GM19455 (cell line): Measurements from ENCODE around the gene MKKS.

ENCODE experiments used
- ATAC-seq: cut with Tn5 transposase; IDR thresholded peaks from one replicate; pipeline ENCODE4 v1.9.1; 2021; ENCODE audit not compliant: unreplicated experiment

Gene MKKS

GRCh38 chr20:10370091-10370887 lies 63.7 kb downstream of the MKKS start:
- no peak for ATAC-seq

DNA sequence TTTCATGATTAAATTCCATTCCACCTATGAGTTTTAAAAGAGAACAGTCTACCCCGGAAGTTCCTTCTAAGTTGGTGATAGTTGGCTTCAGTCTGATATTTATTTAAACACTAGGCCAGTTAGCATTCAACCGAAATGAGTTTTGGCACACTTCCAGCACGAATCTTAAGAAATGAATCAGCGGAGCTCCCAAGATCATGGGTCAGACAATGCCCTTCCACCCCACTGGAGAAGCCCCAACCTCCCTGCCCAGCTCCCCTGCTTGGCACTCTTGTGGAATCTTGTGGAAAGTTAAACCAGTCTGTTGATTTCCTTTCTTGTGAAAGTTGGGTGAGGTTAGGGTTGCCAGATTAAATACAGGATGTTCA lies 64.3 kb downstream of the MKKS start:
- no peak for ATAC-seq

GRCh38 chr20:10368702-10369041 lies 65.3 kb downstream of the MKKS start:
- no peak for ATAC-seq

GRCh38 chr20:10367943-10368701 lies 65.9 kb downstream of the MKKS start:
- no peak for ATAC-seq

DNA sequence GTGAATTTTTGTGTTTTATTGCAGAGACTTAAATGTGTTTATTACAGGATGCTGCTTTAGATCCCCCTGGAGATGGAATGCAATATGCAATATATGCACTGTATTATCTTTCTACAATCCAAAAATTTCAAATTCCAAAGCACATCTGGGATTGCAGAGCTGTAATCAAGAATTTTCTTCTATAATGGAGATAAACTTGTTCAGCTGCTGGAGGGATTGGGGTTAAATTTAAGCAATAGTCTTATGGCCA lies 66.4 kb downstream of the MKKS start:
- ATAC-seq = no peak

DNA sequence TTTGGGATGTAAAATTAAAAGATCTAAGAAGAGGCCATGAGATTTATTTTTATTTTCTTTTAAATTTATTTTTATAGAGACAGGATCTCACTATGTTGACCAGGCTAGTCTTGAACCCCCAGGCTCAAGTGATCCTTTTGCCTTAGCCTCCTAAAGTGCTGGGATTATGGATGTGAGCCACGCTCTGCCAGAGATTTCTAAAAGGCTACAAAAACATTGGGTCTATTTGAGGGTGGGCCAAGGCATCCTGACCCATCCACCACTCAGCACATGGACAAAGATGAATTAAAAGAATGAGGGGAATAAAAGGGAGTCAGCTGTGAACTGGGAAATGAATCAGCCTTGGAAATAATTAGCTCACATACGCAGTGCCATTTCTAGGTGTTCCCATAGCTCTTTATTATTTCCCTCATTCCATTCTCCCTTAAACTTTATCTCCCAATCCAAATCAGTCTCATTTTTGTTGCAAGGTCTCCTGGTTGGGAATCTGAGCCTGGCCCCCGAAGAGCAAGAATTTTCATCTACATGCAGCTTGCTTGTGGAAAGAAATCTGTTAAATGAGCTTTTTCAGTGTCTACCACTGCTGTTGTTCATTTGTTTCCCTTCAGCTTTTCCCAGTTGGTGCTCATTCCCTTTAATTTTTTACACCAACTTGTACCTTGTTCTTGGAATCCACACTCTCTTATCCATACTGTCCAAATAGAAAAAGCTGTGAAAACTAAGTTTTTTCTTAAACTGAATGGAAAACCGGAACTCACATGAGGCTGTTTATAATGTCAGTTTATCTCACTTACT lies 66.9 kb downstream of the MKKS start:
- no peak for ATAC-seq

GRCh38 chr20:10362674-10363073 lies 71.3 kb downstream of the MKKS start:
- ATAC-seq = no peak

DNA sequence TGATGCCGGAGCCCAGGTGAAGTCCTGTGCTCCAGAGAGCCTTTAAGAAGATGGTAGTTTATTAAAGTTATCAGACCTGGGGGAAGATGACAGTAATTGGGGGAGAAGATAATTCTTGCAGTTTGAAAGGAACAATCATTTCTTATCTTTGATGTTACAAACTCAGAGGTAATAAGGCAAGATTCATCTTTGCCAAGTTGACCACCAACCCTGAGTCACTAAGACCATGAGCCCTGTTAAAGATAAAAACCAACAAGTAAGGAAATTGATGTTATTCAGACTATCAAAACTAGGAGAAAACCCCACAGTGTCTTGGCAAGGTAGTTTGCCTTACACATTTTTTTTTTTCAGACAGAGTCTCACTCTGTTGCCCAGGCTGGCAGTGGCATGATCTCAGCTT lies 73.1 kb downstream of the MKKS start:
- no peak for ATAC-seq

GRCh38 chr20:10359621-10360040 lies 74.4 kb downstream of the MKKS start:
- no peak for ATAC-seq

DNA sequence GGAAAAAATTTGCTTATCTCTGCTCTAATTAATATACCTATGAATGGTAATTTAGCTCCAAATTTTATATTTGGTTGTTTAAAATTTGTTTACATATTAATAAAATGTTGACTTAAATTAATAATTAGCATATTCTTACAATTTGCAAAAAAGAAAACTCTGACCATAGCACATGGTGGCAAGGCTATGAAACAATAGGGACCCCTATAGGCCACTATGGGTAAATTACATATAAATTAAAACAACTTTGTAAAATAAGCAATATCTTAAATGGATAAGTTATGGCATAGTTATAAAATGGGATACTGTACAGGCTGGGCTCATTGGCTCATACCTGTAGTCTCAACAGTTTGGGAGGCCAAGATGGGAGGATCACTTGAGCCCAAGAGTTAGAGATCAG lies 76.0 kb downstream of the MKKS start:
- ATAC-seq = no peak

GRCh38 chr20:10357061-10357708 lies 76.8 kb downstream of the MKKS start:
- no peak for ATAC-seq

GRCh38 chr20:10356628-10357027 lies 77.4 kb downstream of the MKKS start:
- ATAC-seq = no peak

DNA sequence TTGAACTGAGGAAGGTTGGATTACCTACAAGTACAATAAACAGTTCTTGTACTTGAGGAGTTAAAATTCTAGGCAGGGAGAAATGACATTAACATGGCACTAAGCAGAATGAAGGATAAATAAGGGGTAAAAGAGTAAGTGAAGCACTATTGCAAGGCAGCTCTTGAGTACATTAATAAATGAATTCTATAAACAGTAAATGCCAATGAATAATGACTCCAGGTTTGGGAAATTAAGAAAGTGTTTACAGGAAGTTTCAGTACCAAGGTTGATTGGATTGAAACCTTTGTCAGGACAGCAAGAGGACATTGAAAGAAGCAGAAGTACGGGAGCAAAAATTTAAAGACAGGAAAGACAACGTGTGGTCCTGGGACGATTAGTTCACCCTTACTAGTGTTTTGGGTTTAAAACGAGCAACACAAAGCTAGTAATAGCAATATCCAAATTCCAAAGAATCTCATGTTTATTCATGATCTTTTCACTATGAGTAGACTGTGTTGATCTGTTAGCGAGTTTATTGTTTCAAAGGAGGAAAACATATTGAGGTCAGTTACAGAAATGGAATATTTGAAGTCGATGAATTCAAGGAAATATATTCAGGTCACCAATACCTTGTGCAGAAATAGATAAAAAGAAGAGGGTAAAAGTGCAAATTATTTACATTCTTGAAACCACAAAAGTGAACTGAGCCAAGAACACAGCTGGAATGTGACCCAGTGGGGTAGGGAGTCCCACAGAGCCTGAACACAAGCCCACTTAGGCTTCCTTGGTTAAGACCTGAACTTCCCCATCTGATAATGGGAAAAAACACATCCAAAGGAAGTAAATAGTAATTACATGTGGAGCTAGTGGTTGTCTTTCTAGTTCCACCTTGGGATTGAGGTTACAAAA lies 80.8 kb downstream of the MKKS start:
- ATAC-seq = no peak
